HEK293 (cell line): Measurements from ENCODE around the gene SPRR5.

Experiments
- CTCF ChIA-PET: fragments of 350-600 bp; formaldehyde crosslinking; extraction: SDS; loops from one replicate; lab custom pipeline; 2021; ENCODE audit warnings: antibody characterized with exemption; lab: Yijun Ruan, JAX
- POLR2A ChIA-PET: fragments of 300-600 bp; formaldehyde crosslinking; extraction: SDS; loops from one replicate; lab custom pipeline; 2020; ENCODE audit warnings: antibody characterized with exemption, inconsistent platforms; lab: Yijun Ruan, JAX
- H3K27ac ChIP-seq: fragments of 200-500 bp; sonication (Bioruptor generic); 2 replicates; pipeline ENCODE4 v1.5.1; 2014; ENCODE audit warnings: low read depth, low read length, control low read depth, inconsistent platforms; ENCODE audit errors: extremely low read depth
- H3K36me3 ChIP-seq, 2 experiments: fragments of 200-500 bp in 1 of 2; sonication (Bioruptor generic) in 1 of 2; 1 replicate in 1 of 2; 2 replicates in 1 of 2; pipeline ENCODE4 v1.5.1; 2014 to 2017; ENCODE audit warnings: inconsistent platforms in 2 of 2, low read length in 2 of 2; ENCODE audit not compliant: control insufficient read depth in 2 of 2, insufficient read depth in 1 of 2
- H3K4me1 ChIP-seq: fragments of 200-500 bp; sonication (Bioruptor generic); 2 replicates; pipeline ENCODE4 v1.5.1; 2014; ENCODE audit warnings: mild to moderate bottlenecking, low read length, inconsistent platforms; ENCODE audit not compliant: control insufficient read depth, insufficient read depth
- H3K4me3 ChIP-seq: 2 replicates; pipeline ENCODE4 v1.5.1; 2011; ENCODE audit warnings: low read depth, mild to moderate bottlenecking, control low read depth, low read length, moderate library complexity
- H3K9me3 ChIP-seq: fragments of 200-500 bp; sonication (Bioruptor generic); 2 replicates; pipeline ENCODE4 v1.5.1; 2014; ENCODE audit warnings: low read depth, low read length, inconsistent platforms; ENCODE audit not compliant: control insufficient read depth, insufficient read depth
- BCL11B ChIP-seq: fragments of 450-650 bp; formaldehyde crosslinking; IDR thresholded peaks from 2 replicates; pipeline ENCODE4 v1.5.1; 2016; ENCODE audit warnings: low read depth, missing biosample characterization, missing genetic modification characterization
- PATZ1 ChIP-seq: fragments of 450-650 bp; formaldehyde crosslinking; IDR thresholded peaks from 2 replicates; pipeline ENCODE4 v1.5.1; 2016; ENCODE audit warnings: missing biosample characterization, missing genetic modification characterization
- PRDM1 ChIP-seq: fragments of 450-650 bp; formaldehyde crosslinking; IDR thresholded peaks from 2 replicates; pipeline ENCODE4; 2016; ENCODE audit warnings: missing biosample characterization, missing genetic modification characterization
- PRDM2 ChIP-seq: fragments of 450-650 bp; formaldehyde crosslinking; IDR thresholded peaks from 2 replicates; pipeline ENCODE4 v1.5.1; 2016; ENCODE audit warnings: missing biosample characterization, missing genetic modification characterization, borderline replicate concordance
- REST ChIP-seq: fragments of 450-650 bp; formaldehyde crosslinking; IDR thresholded peaks from 2 replicates; pipeline ENCODE4 v1.5.1; 2016; ENCODE audit warnings: missing biosample characterization, missing genetic modification characterization
- ZFHX2 ChIP-seq: fragments of 450-650 bp; formaldehyde crosslinking; conservative IDR thresholded peaks from 2 replicates; pipeline ENCODE4 v1.5.1; 2016; ENCODE audit warnings: missing biosample characterization, missing genetic modification characterization
- ZNF114 ChIP-seq: fragments of 450-650 bp; formaldehyde crosslinking; IDR thresholded peaks from 2 replicates; pipeline ENCODE4 v1.5.0; 2017; ENCODE audit warnings: missing biosample characterization, missing genetic modification characterization
- ZNF146 ChIP-seq: fragments of 450-650 bp; formaldehyde crosslinking; IDR thresholded peaks from 2 replicates; pipeline ENCODE4 v1.5.1; 2016; ENCODE audit warnings: missing biosample characterization, missing genetic modification characterization
- ZNF148 ChIP-seq: fragments of 450-650 bp; formaldehyde crosslinking; IDR thresholded peaks from 2 replicates; pipeline ENCODE4 v1.5.0; 2017; ENCODE audit warnings: missing biosample characterization, missing genetic modification characterization, borderline replicate concordance
- ZNF202 ChIP-seq: fragments of 450-650 bp; formaldehyde crosslinking; IDR thresholded peaks from 2 replicates; pipeline ENCODE4 v1.5.1; 2016; ENCODE audit warnings: missing biosample characterization, missing genetic modification characterization, borderline replicate concordance
- ZNF341 ChIP-seq: fragments of 450-650 bp; formaldehyde crosslinking; IDR thresholded peaks from 2 replicates; pipeline ENCODE4; 2016; ENCODE audit warnings: low read depth, missing biosample characterization, missing genetic modification characterization
- ZNF423 ChIP-seq: fragments of 450-650 bp; formaldehyde crosslinking; IDR thresholded peaks from 2 replicates; pipeline ENCODE4 v1.5.1; 2016; ENCODE audit warnings: missing biosample characterization, missing genetic modification characterization
- ZNF510 ChIP-seq: fragments of 450-650 bp; formaldehyde crosslinking; IDR thresholded peaks from 2 replicates; pipeline ENCODE4 v1.5.1; 2018; ENCODE audit warnings: mild to moderate bottlenecking, missing genetic modification characterization, missing biosample characterization; ENCODE audit not compliant: insufficient replicate concordance
- ZNF530 ChIP-seq: fragments of 450-650 bp; formaldehyde crosslinking; IDR thresholded peaks from 2 replicates; pipeline ENCODE4 v1.5.1; 2016; ENCODE audit warnings: low read depth, missing biosample characterization, missing genetic modification characterization
- ZNF549 ChIP-seq: fragments of 450-650 bp; IDR thresholded peaks from 2 replicates; pipeline ENCODE4 v1.5.1; 2018; ENCODE audit warnings: missing biosample characterization, missing genetic modification characterization, mild to moderate bottlenecking, inconsistent platforms, moderate library complexity
- ZNF645 ChIP-seq: fragments of 450-650 bp; formaldehyde crosslinking; IDR thresholded peaks from 2 replicates; pipeline ENCODE4; 2016; ENCODE audit warnings: missing biosample characterization, missing genetic modification characterization
- ZNF658 ChIP-seq: fragments of 450-650 bp; formaldehyde crosslinking; IDR thresholded peaks from 2 replicates; pipeline ENCODE4; 2016; ENCODE audit warnings: missing biosample characterization, missing genetic modification characterization
- ZNF785 ChIP-seq: fragments of 450-650 bp; formaldehyde crosslinking; IDR thresholded peaks from 2 replicates; pipeline ENCODE4 v1.5.1; 2016; ENCODE audit warnings: missing biosample characterization, missing genetic modification characterization
- ZSCAN4 ChIP-seq: fragments of 450-650 bp; formaldehyde crosslinking; IDR thresholded peaks from 2 replicates; pipeline ENCODE4 v1.5.1; 2017; ENCODE audit warnings: missing biosample characterization, missing genetic modification characterization

The SPRR5 gene

GRCh38 chr1:152924191-152924590 is 22.8 kb upstream of the SPRR5 start:
- Histone ChIP-seq H3K36me3 (no peaks in the 10 kb centered on the region), H3K9me3 (no peaks in the 10 kb centered on the region), H3K27ac (no peak overlapping the region), H3K4me3 (no peak overlapping the region), H3K4me1 (no peaks in the 10 kb centered on the region)
- ChIA-PET POLR2A (interaction anchor here (0.6 kb wide), 1 partner anchor 815 kb away, joined by 6 read pairs; no protein-coding TSS in a partner anchor), CTCF (interaction anchor here (1.0 to 1.2 kb wide), 2 partner anchors 45 to 271 kb away, joined by 4 to 7 read pairs; no protein-coding TSS in a partner anchor)
- TF ChIP-seq ZNF423 (tag by site-specific recombination) (no peak), ZNF146 (no peak), BCL11B (tag by site-specific recombination) (no peak), ZNF148 (tag by site-specific recombination) (no peak), ZNF658 (tag by site-specific recombination) (no peak), ZNF785 (tag by site-specific recombination) (no peak), ZNF341 (tag by site-specific recombination) (no peak), PRDM2 (tag by site-specific recombination) (no peak), REST (tag by site-specific recombination) (no peak), ZNF510 (tag by site-specific recombination) (no peak), ZFHX2 (tag by site-specific recombination) (no peak), ZNF549 (tag by site-specific recombination) (no peak), ZNF114 (no peak), ZNF202 (tag by site-specific recombination) (no peak), ZSCAN4 (tag by site-specific recombination) (no peak), ZNF645 (no peak), PATZ1 (tag by site-specific recombination) (no peak), PRDM1 (tag by site-specific recombination) (no peak), ZNF530 (no peak)
